ENCODE measurements around the gene SSTR3.

SSTR3 gene

GRCh38 chr22:37213941-37214730 is 1.9 kb upstream of the SSTR3 start:
- H3K4me3 ChIP-seq (ENCODE audit: low read depth, low read length): no peak overlapping the region
- in situ Hi-C loops (cut with HindIII; ENCODE audit: low sequenced_read_pairs): no loop called here
- DNase-seq (ENCODE audit: low read depth): no peak
- TF ChIP-seq CTCF (IDR thresholded peaks at IDR 0.05; ENCODE audit: low read depth, low read length, missing control alignments): no peak

GRCh38 chr22:37213218-37213855 is 1.1 kb upstream of the SSTR3 start:
- no peak for DNase-seq (ENCODE audit: low read depth)
- no peak for TF ChIP-seq CTCF (IDR thresholded peaks at IDR 0.05; ENCODE audit: low read depth, low read length, missing control alignments)
- no peak overlapping the region for H3K4me3 ChIP-seq (ENCODE audit: low read depth, low read length)
- in situ Hi-C loops (cut with HindIII; ENCODE audit: low sequenced_read_pairs): no loop called here

GRCh38 chr22:37211866-37212173 is 457 bp downstream of the SSTR3 start:
- no peak overlapping the region for H3K4me3 ChIP-seq (ENCODE audit: low read depth, low read length)
- DNase-seq (ENCODE audit: low read depth): no peak
- in situ Hi-C loops (cut with HindIII; ENCODE audit: low sequenced_read_pairs): no loop called here
- TF ChIP-seq CTCF (IDR thresholded peaks at IDR 0.05; ENCODE audit: low read depth, low read length, missing control alignments): no peak

GRCh38 chr22:37211075-37211865 is 1.0 kb downstream of the SSTR3 start:
- in situ Hi-C loops (cut with HindIII; ENCODE audit: low sequenced_read_pairs): no loop called here

GRCh38 chr22:37210041-37210803 is 2.1 kb downstream of the SSTR3 start:
- in situ Hi-C loops (cut with HindIII; ENCODE audit: low sequenced_read_pairs): no loop called here
- no peak overlapping the region for H3K4me3 ChIP-seq (ENCODE audit: low read depth, low read length)
- DNase-seq (ENCODE audit: low read depth): no peak
- no peak for TF ChIP-seq CTCF (IDR thresholded peaks at IDR 0.05; ENCODE audit: low read depth, low read length, missing control alignments)

More at GRCh38 chr22:37211075-37211865, 1.0 kb downstream of the SSTR3 start:
- no peak overlapping the region for H3K4me3 ChIP-seq (ENCODE audit: low read depth, low read length)
- no peak for DNase-seq (ENCODE audit: low read depth)
- no peak for TF ChIP-seq CTCF (IDR thresholded peaks at IDR 0.05; ENCODE audit: low read depth, low read length, missing control alignments)
